H9 (cell line): ENCODE results near the gene KIF26B. TPM values are rescaled to one million over a fixed set of nuclear protein-coding genes. Genes with fewer than 3 reads are reported as not detected.

Experiments used
- DNase-seq: peaks from one replicate; pipeline ENCODE4 v3.0.0-alpha.2; 2017
- H2AFZ ChIP-seq: one replicate; pipeline ENCODE4 v1.6.1; 2013; ENCODE audit warnings: mild to moderate bottlenecking, low read length, control low read depth, moderate library complexity
- H2AK5ac ChIP-seq: 2 replicates; pipeline ENCODE4 v1.6.1; 2013; ENCODE audit warnings: low read length, control low read depth, mixed read lengths; ENCODE audit not compliant: insufficient read length
- H2BK120ac ChIP-seq: one replicate; pipeline ENCODE4 v1.6.1; 2013; ENCODE audit warnings: low read depth, mild to moderate bottlenecking, low read length, control low read depth, inconsistent platforms; ENCODE audit not compliant: poor library complexity, severe bottlenecking
- H2BK12ac ChIP-seq: 2 replicates; pipeline ENCODE4 v1.6.1; 2013; ENCODE audit warnings: low read length, control low read depth, mixed read lengths, low read depth; ENCODE audit not compliant: insufficient read length
- H2BK15ac ChIP-seq: 2 replicates; pipeline ENCODE4 v1.6.1; 2013; ENCODE audit warnings: low read depth, low read length, control low read depth
- H2BK20ac ChIP-seq: one replicate; pipeline ENCODE4 v1.6.1; 2013; ENCODE audit warnings: low read depth, mild to moderate bottlenecking, low read length, control low read depth, inconsistent platforms; ENCODE audit not compliant: poor library complexity, severe bottlenecking
- H2BK5ac ChIP-seq: 2 replicates; pipeline ENCODE4 v1.6.1; 2013; ENCODE audit warnings: low read length, control low read depth, mixed read lengths; ENCODE audit not compliant: insufficient read length
- H3K14ac ChIP-seq: 2 replicates; pipeline ENCODE4 v1.6.1; 2013; ENCODE audit warnings: low read length, control low read depth; ENCODE audit not compliant: insufficient read depth
- H3K18ac ChIP-seq: 2 replicates; pipeline ENCODE4 v1.6.1; 2013; ENCODE audit warnings: low read depth, mild to moderate bottlenecking, mixed read lengths, low read length, control low read depth; ENCODE audit not compliant: insufficient read length
- H3K23ac ChIP-seq: 2 replicates; pipeline ENCODE4 v1.6.1; 2013; ENCODE audit warnings: low read length, control low read depth, mixed read lengths, low read depth; ENCODE audit not compliant: insufficient read length
- H3K23me2 ChIP-seq: 2 replicates; pipeline ENCODE4 v1.6.1; 2013; ENCODE audit warnings: low read depth, mild to moderate bottlenecking, mixed read lengths, low read length, control low read depth; ENCODE audit not compliant: insufficient read length, poor library complexity, severe bottlenecking
- H3K27ac ChIP-seq: 2 replicates; pipeline ENCODE4 v1.5.1; 2013; ENCODE audit warnings: low read length, control low read depth, mixed read lengths, low read depth; ENCODE audit not compliant: insufficient read length
- H3K27me3 ChIP-seq: 2 replicates; pipeline ENCODE4 v1.6.1; 2013; ENCODE audit warnings: low read length, control low read depth, inconsistent platforms; ENCODE audit not compliant: insufficient read depth
- H3K4ac ChIP-seq: 2 replicates; pipeline ENCODE4 v1.6.1; 2013; ENCODE audit warnings: low read depth, mild to moderate bottlenecking, control low read depth, inconsistent platforms, low read length, moderate library complexity
- H3K4me1 ChIP-seq: 2 replicates; pipeline ENCODE4 v1.6.1; 2013; ENCODE audit warnings: low read length, control low read depth, inconsistent platforms; ENCODE audit not compliant: insufficient read depth
- H3K4me2 ChIP-seq: 2 replicates; pipeline ENCODE4 v1.6.1; 2013; ENCODE audit warnings: low read length, control low read depth, mixed read lengths; ENCODE audit not compliant: insufficient read length, insufficient read depth
- H3K56ac ChIP-seq: 2 replicates; pipeline ENCODE4 v1.6.1; 2013; ENCODE audit warnings: low read depth, mild to moderate bottlenecking, mixed read lengths, low read length, control low read depth; ENCODE audit not compliant: insufficient read length
- H3K79me1 ChIP-seq: 2 replicates; pipeline ENCODE4 v1.6.1; 2013; ENCODE audit warnings: low read depth, mild to moderate bottlenecking, moderate library complexity, low read length, control low read depth, inconsistent platforms; ENCODE audit not compliant: insufficient read depth, poor library complexity, severe bottlenecking
- H3K79me2 ChIP-seq: 2 replicates; pipeline ENCODE4 v1.6.1; 2013; ENCODE audit warnings: low read length, control low read depth, inconsistent platforms; ENCODE audit not compliant: insufficient read depth
- H3K9ac ChIP-seq: 2 replicates; pipeline ENCODE4 v1.6.1; 2013; ENCODE audit warnings: low read length, control low read depth, mixed read lengths; ENCODE audit not compliant: insufficient read length; ENCODE audit errors: extremely low read depth
- H3K9me3 ChIP-seq: one replicate; pipeline ENCODE4 v1.6.1; 2013; ENCODE audit warnings: low read depth, low read length, inconsistent platforms; ENCODE audit not compliant: control insufficient read depth
- H3T11ph ChIP-seq: one replicate; pipeline ENCODE4 v1.6.1; 2013; ENCODE audit warnings: mild to moderate bottlenecking, low read length, control low read depth, inconsistent platforms
- H4K20me1 ChIP-seq: one replicate; pipeline ENCODE4 v1.6.1; 2013; ENCODE audit not compliant: control insufficient read depth, insufficient read length, insufficient read depth
- H4K5ac ChIP-seq: 2 replicates; pipeline ENCODE4 v1.6.1; 2013; ENCODE audit warnings: low read depth, mild to moderate bottlenecking, mixed read lengths, low read length, control low read depth; ENCODE audit not compliant: insufficient read length
- H4K8ac ChIP-seq: replicated peaks from 2 replicates; pipeline ENCODE4 v1.6.1; 2013; ENCODE audit warnings: low read length, control low read depth, mixed read lengths, low read depth; ENCODE audit not compliant: insufficient read length
- H4K91ac ChIP-seq: 2 replicates; pipeline ENCODE4 v1.6.1; 2013; ENCODE audit warnings: low read depth, mild to moderate bottlenecking, moderate library complexity, mixed read lengths, low read length, control low read depth; ENCODE audit not compliant: insufficient read length
- H3K27ac Mint-ChIP-seq, 3 experiments: 2 replicates in 2 of 3; 3 replicates in 1 of 3; pipeline ENCODE4 v1.8.0; 2020 to 2021; ENCODE audit warnings: mixed read lengths in 3 of 3, mild to moderate bottlenecking in 1 of 3, moderate library complexity in 1 of 3
- H3K27me3 Mint-ChIP-seq: 2 replicates; pipeline ENCODE4 v1.8.0; 2021; ENCODE audit warnings: low read depth, mild to moderate bottlenecking, moderate library complexity, mixed read lengths
- H3K36me3 Mint-ChIP-seq, 3 experiments: 2 replicates in 2 of 3; 3 replicates in 1 of 3; pipeline ENCODE4 v1.8.0; 2020 to 2021; ENCODE audit warnings: low read depth in 3 of 3, mixed read lengths in 3 of 3; ENCODE audit not compliant: insufficient read depth in 1 of 3
- H3K4me1 Mint-ChIP-seq, 2 experiments: 2 replicates each; pipeline ENCODE4 v1.8.0; 2020; ENCODE audit warnings: mixed read lengths in 2 of 2
- H3K4me3 Mint-ChIP-seq, 2 experiments: 2 replicates in 1 of 2; 3 replicates in 1 of 2; pipeline ENCODE4 v1.8.0; 2020 to 2021; ENCODE audit warnings: mild to moderate bottlenecking in 2 of 2, mixed read lengths in 2 of 2, moderate library complexity in 1 of 2
- H3K9me3 Mint-ChIP-seq, 2 experiments: 2 replicates in 1 of 2; 3 replicates in 1 of 2; pipeline ENCODE4 v1.8.0; 2020; ENCODE audit warnings: mild to moderate bottlenecking in 2 of 2, mixed read lengths in 2 of 2, moderate library complexity in 1 of 2
- WGBS: extraction: QIAGEN DNeasy Blood & Tissue Kit; methylation state at CpG from one replicate; pipeline ENCODE4 v1.1.7; 2013; ENCODE audit warnings: missing lambda C conversion rate, low lambda C conversion rate, mixed read lengths; ENCODE audit not compliant: insufficient read length; ENCODE audit errors: extremely low coverage; 5-methylcytosine and 5-hydroxymethylcytosine counted together
- total RNA-seq: library from RNA; stranded (reverse); gene quantifications from 2 replicates; pipeline ENCODE4 v1.2.1, GENCODE V29; 2021
- TF ChIP-seq, protein P1 (sequence below): fragments of 200-600 bp; sonication (generic); conservative IDR thresholded peaks from 3 replicates; pipeline ENCODE4 v1.8.0; 2021; ENCODE audit warnings: antibody characterized with exemption, mild to moderate bottlenecking

KIF26B gene
- total RNA-seq, 1 experiment from 2014 or later = 0.13 TPM

DNA sequence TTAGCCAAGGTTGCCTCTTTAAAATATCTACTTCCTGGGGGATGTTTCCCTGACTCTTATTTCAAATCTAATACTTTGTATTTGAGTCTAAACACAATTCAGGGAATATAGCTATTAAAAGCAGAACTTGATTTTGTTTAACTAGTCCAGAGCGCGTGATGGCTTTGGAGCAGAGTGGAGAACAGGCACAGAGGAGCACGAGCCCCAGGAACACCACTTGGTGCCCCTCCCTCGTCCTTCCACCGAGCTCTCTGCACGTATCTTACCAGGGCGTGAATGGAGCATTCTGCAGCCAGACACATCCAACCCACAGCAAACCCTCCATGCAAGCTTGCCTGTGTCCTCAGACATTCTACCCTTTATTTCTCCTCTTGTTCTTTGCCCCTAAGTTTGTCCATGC, 14.1 kb downstream of the KIF26B start:
- H4K5ac ChIP-seq = no peak overlapping the region
- no peak overlapping the region for H3K4ac ChIP-seq
- no peak overlapping the region for H2BK15ac ChIP-seq
- no peak overlapping the region for H3K9ac ChIP-seq
- H2BK12ac ChIP-seq = no peak overlapping the region
- peaks cover 9% of the 10 kb centered on the region for H3K27me3 Mint-ChIP-seq
- no peak overlapping the region for H3K23ac ChIP-seq
- H4K91ac ChIP-seq = no peak overlapping the region
- no peak overlapping the region for H3K27ac ChIP-seq
- no peak overlapping the region for H3K4me3 Mint-ChIP-seq
- H2AFZ ChIP-seq = no peak overlapping the region
- peaks cover 8% of the 10 kb centered on the region; the same call in 1 of the 2 replicates for H3K4me1 ChIP-seq
- H2AK5ac ChIP-seq = no peak overlapping the region
- H3K36me3 Mint-ChIP-seq = peaks cover 0 to 4% (median 2%) of the 10 kb centered on the region in 3 experiments; a peak in 1 of 7 replicates
- H4K20me1 ChIP-seq = no peaks in the 10 kb centered on the region
- H3K18ac ChIP-seq = no peak overlapping the region
- DNase-seq = no peak
- no peak overlapping the region for H2BK120ac ChIP-seq
- H3K27me3 ChIP-seq = no peaks in the 10 kb centered on the region
- H3K27ac Mint-ChIP-seq = no peak overlapping the region; a peak in 1 of 7 replicates
- no peak overlapping the region for H3T11ph ChIP-seq
- peaks cover 0 to 7% of the 10 kb centered on the region in 2 experiments; a peak in 4 of 5 replicates for H3K9me3 Mint-ChIP-seq
- H3K4me1 Mint-ChIP-seq = peaks cover 22 to 25% of the 10 kb centered on the region in 2 experiments
- no peaks in the 10 kb centered on the region for H3K79me2 ChIP-seq
- no peak overlapping the region for H3K4me2 ChIP-seq
- no peak overlapping the region for H2BK20ac ChIP-seq
- no peaks in the 10 kb centered on the region for H3K23me2 ChIP-seq
- TF ChIP-seq, protein P1, sequence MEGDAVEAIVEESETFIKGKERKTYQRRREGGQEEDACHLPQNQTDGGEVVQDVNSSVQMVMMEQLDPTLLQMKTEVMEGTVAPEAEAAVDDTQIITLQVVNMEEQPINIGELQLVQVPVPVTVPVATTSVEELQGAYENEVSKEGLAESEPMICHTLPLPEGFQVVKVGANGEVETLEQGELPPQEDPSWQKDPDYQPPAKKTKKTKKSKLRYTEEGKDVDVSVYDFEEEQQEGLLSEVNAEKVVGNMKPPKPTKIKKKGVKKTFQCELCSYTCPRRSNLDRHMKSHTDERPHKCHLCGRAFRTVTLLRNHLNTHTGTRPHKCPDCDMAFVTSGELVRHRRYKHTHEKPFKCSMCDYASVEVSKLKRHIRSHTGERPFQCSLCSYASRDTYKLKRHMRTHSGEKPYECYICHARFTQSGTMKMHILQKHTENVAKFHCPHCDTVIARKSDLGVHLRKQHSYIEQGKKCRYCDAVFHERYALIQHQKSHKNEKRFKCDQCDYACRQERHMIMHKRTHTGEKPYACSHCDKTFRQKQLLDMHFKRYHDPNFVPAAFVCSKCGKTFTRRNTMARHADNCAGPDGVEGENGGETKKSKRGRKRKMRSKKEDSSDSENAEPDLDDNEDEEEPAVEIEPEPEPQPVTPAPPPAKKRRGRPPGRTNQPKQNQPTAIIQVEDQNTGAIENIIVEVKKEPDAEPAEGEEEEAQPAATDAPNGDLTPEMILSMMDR = no peak
- H2BK5ac ChIP-seq = no peak overlapping the region
- no peaks in the 10 kb centered on the region for H3K9me3 ChIP-seq
- no peaks in the 10 kb centered on the region for H3K79me1 ChIP-seq
- H3K14ac ChIP-seq = no peak overlapping the region
- WGBS = no CpG with 5 or more reads among the region's 7 CpGs
- no peak overlapping the region for H3K56ac ChIP-seq
- H4K8ac ChIP-seq = no peak overlapping the region
